CD4-positive, alpha-beta memory T cell (primary cell): ENCODE results near the gene SIGLEC11. TPM values are rescaled to one million over a fixed set of nuclear protein-coding genes. Genes with fewer than 3 reads are reported as not detected.

Source experiments
- CTCF ChIA-PET: fragments of 350-600 bp; sonication (Branson Sonifier 250); formaldehyde crosslinking; loops from one replicate; lab custom pipeline; 2021; ENCODE audit warnings: inconsistent platforms; ENCODE audit not compliant: partially characterized antibody; lab: Charles Lee
- POLR2A ChIA-PET: fragments of 350-600 bp; sonication (Branson Sonifier 250); formaldehyde crosslinking; loops from one replicate; lab custom pipeline; 2021; ENCODE audit not compliant: partially characterized antibody; lab: Charles Lee
- DNase-seq, 5 donors: peaks; one replicate each; pipeline versions ENCODE4 v3.0.0 to v3.0.0-alpha.2; 2020 to 2022; ENCODE audit warnings: mixed read lengths in 1 of 5
- H3K27ac ChIP-seq: one replicate; pipeline ENCODE4 v1.7.0; 2013; ENCODE audit warnings: low read depth, low read length
- H3K27me3 ChIP-seq: 2 replicates; pipeline ENCODE4 v1.7.0; 2013; ENCODE audit warnings: mild to moderate bottlenecking, low read length, moderate library complexity; ENCODE audit not compliant: insufficient read depth
- H3K36me3 ChIP-seq: 2 replicates; pipeline ENCODE4 v1.7.0; 2013; ENCODE audit warnings: mild to moderate bottlenecking, low read length, moderate library complexity; ENCODE audit not compliant: insufficient read depth
- H3K4me1 ChIP-seq: 2 replicates; pipeline ENCODE4 v1.7.0; 2013; ENCODE audit warnings: mild to moderate bottlenecking, low read length, moderate library complexity; ENCODE audit not compliant: insufficient read depth
- H3K4me3 ChIP-seq, 2 donors: one replicate each; pipeline ENCODE4 v1.7.0; 2013; ENCODE audit warnings: low read length in 2 of 2, mild to moderate bottlenecking in 1 of 2
- H3K9me3 ChIP-seq, 2 donors: one replicate each; pipeline ENCODE4 v1.7.0; 2013; ENCODE audit warnings: low read length in 2 of 2, control low read depth in 1 of 2; ENCODE audit not compliant: control insufficient read depth in 1 of 2
- H3K27ac Mint-ChIP-seq, 7 donors: one replicate each; pipeline ENCODE4 v1.8.0; 2020 to 2021; ENCODE audit warnings: mixed read lengths in 7 of 7, mild to moderate bottlenecking in 6 of 7, inconsistent platforms in 3 of 7, moderate library complexity in 3 of 7
- H3K27me3 Mint-ChIP-seq, 2 donors: one replicate each; pipeline ENCODE4 v1.8.0; 2020 to 2021; ENCODE audit warnings: mixed read lengths in 2 of 2
- H3K36me3 Mint-ChIP-seq, 2 donors: one replicate each; pipeline ENCODE4 v1.8.0; 2020 to 2021; ENCODE audit warnings: mixed read lengths in 2 of 2, inconsistent platforms in 1 of 2, mild to moderate bottlenecking in 1 of 2
- H3K4me1 Mint-ChIP-seq, 4 donors: one replicate each; pipeline ENCODE4 v1.8.0; 2020 to 2021; ENCODE audit warnings: mixed read lengths in 4 of 4, mild to moderate bottlenecking in 1 of 4
- H3K4me3 Mint-ChIP-seq, 8 donors: one replicate each; pipeline ENCODE4 v1.8.0; 2020 to 2021; ENCODE audit warnings: mixed read lengths in 8 of 8, mild to moderate bottlenecking in 7 of 8, moderate library complexity in 6 of 8, inconsistent platforms in 3 of 8
- H3K9me3 Mint-ChIP-seq, 8 donors: one replicate each; pipeline ENCODE4 v1.8.0; 2020 to 2021; ENCODE audit warnings: mixed read lengths in 8 of 8, mild to moderate bottlenecking in 5 of 8, inconsistent platforms in 3 of 8, moderate library complexity in 1 of 8
- intact Hi-C: fragments of 100-400 bp; cut with micrococcal nuclease; formaldehyde crosslinking; loops from one replicate; pipeline ENCODE4 v1.15.1; 2023
- polyA plus RNA-seq, 2 donors: library from polyadenylated mRNA; unstranded; fragments of 300-500 nt; fragmentation: Illumina TruSeq; gene quantifications; one replicate each; pipeline ENCODE4 v1.2.3, GENCODE V29; 2021
- total RNA-seq, 2 experiments: library from RNA; stranded (reverse); gene quantifications; one replicate each; pipeline ENCODE4 v1.2.3, GENCODE V29; 2021

Gene SIGLEC11
- total and polyA plus RNA-seq, 4 experiments from 2014 or later: not detected

- H3K4me1 Mint-ChIP-seq: peaks cover 0 to 3% (median 2%) of the 10 kb centered on the region in 4 donors
- H3K36me3 Mint-ChIP-seq: peaks cover 49 to 78% of the 10 kb centered on the region in 2 donors
- H3K9me3 Mint-ChIP-seq: no peaks in the 10 kb centered on the region
- no peak overlapping the region for H3K4me3 Mint-ChIP-seq
- DNase-seq: peak in 3 of 5 donors; percentile 6 to 17 (median 13)
- H3K27ac Mint-ChIP-seq: peak overlapping the region in 1 of 7 donors; percentile 80
- intact Hi-C loops: no loop called here
- Histone ChIP-seq H3K27ac (no peak overlapping the region), H3K4me1 (no peaks in the 10 kb centered on the region), H3K4me3 (no peak overlapping the region), H3K27me3 (no peaks in the 10 kb centered on the region), H3K36me3 (peaks cover 76% of the 10 kb centered on the region), H3K9me3 (no peaks in the 10 kb centered on the region)
- ChIA-PET POLR2A (no interaction called here), CTCF (interaction anchor here (1.3 kb wide), 1 partner anchor 60 kb away, joined by 4 read pairs; no protein-coding TSS in a partner anchor)
- no peaks in the 10 kb centered on the region for H3K27me3 Mint-ChIP-seq
Measured at GRCh38 chr19:49997709-49998108, 36.7 kb upstream of the SIGLEC11 start.

- Histone ChIP-seq H3K4me1 (no peaks in the 10 kb centered on the region), H3K4me3 (no peak overlapping the region), H3K27me3 (no peaks in the 10 kb centered on the region), H3K27ac (no peak overlapping the region), H3K36me3 (peaks cover 65% of the 10 kb centered on the region), H3K9me3 (no peaks in the 10 kb centered on the region)
- Mint-ChIP-seq H3K27me3 (no peaks in the 10 kb centered on the region), H3K4me1 (peaks cover 0 to 10% (median 4%) of the 10 kb centered on the region in 4 donors), H3K36me3 (peaks cover 43 to 76% of the 10 kb centered on the region in 2 donors), H3K4me3 (no peak overlapping the region), H3K27ac (peak overlapping the region in 2 of 7 donors; percentile 22 to 30), H3K9me3 (peaks cover 0 to 2% (median 0%) of the 10 kb centered on the region in 8 donors)
- ChIA-PET POLR2A (no interaction called here), CTCF (interaction anchor here (6.1 kb wide), 1 partner anchor 51 kb away, joined by 37 read pairs; no protein-coding TSS in a partner anchor)
- no peak for DNase-seq
- intact Hi-C loops: no loop called here
Measured at GRCh38 chr19:49988433-49988832, 27.5 kb upstream of the SIGLEC11 start.

GRCh38 chr19:49988007-49988406 is 27.0 kb upstream of the SIGLEC11 start:
- H3K4me3 ChIP-seq: no peak overlapping the region
- Mint-ChIP-seq H3K4me1 (peaks cover 0 to 10% (median 4%) of the 10 kb centered on the region in 4 donors), H3K9me3 (peaks cover 0 to 2% (median 0%) of the 10 kb centered on the region in 8 donors), H3K36me3 (peaks cover 43 to 72% of the 10 kb centered on the region in 2 donors), H3K4me3 (no peak overlapping the region), H3K27me3 (no peaks in the 10 kb centered on the region), H3K27ac (peak overlapping the region in 1 of 7 donors; percentile 22)
- no peak for DNase-seq
- intact Hi-C loops: no loop called here
- no peaks in the 10 kb centered on the region for H3K4me1 ChIP-seq
- H3K27ac ChIP-seq: no peak overlapping the region
- CTCF ChIA-PET: interaction anchor here (6.1 kb wide), 1 partner anchor 51 kb away, joined by 37 read pairs; no protein-coding TSS in a partner anchor
- POLR2A ChIA-PET: interaction anchor here (0.9 kb wide), 1 partner anchor 37 kb away, joined by 4 read pairs; the partner anchor contains the start of genes VRK3 and ZNF473
- no peaks in the 10 kb centered on the region for H3K9me3 ChIP-seq
- peaks cover 65% of the 10 kb centered on the region for H3K36me3 ChIP-seq
- no peaks in the 10 kb centered on the region for H3K27me3 ChIP-seq

- CTCF ChIA-PET: interaction anchor here (2.3 to 6.1 kb wide), 2 partner anchors 8 to 50 kb away, joined by 7 to 37 read pairs; no protein-coding TSS in a partner anchor
- DNase-seq: peak; percentile 81 to 89 (median 84)
- Mint-ChIP-seq H3K4me3 (peak overlapping the region in 3 of 8 donors; percentile 12 to 48 (median 22)), H3K27me3 (no peaks in the 10 kb centered on the region), H3K4me1 (peaks cover 0 to 10% (median 6%) of the 10 kb centered on the region in 4 donors), H3K36me3 (peaks cover 37 to 65% of the 10 kb centered on the region in 2 donors), H3K9me3 (peaks cover 0 to 2% (median 0%) of the 10 kb centered on the region in 8 donors), H3K27ac (peak overlapping the region in 4 of 7 donors; percentile 62 to 91 (median 73))
- no peaks in the 10 kb centered on the region for H3K4me1 ChIP-seq
- H3K27ac ChIP-seq: no peak overlapping the region
- POLR2A ChIA-PET: interaction anchor here (0.9 to 1.0 kb wide), 2 partner anchors 38 to 92 kb away, joined by 3 to 4 read pairs; partner anchors contain the start of genes VRK3 and ZNF473
- intact Hi-C loops: no loop called here
- H3K27me3 ChIP-seq: no peaks in the 10 kb centered on the region
- H3K4me3 ChIP-seq: no peak overlapping the region
- no peaks in the 10 kb centered on the region for H3K9me3 ChIP-seq
- peaks cover 57% of the 10 kb centered on the region for H3K36me3 ChIP-seq
Measured at GRCh38 chr19:49987159-49987698, 26.3 kb upstream of the SIGLEC11 start.

GRCh38 chr19:49986354-49986753 is 25.4 kb upstream of the SIGLEC11 start:
- Histone ChIP-seq H3K27me3 (no peaks in the 10 kb centered on the region), H3K4me3 (no peak overlapping the region), H3K36me3 (peaks cover 48% of the 10 kb centered on the region), H3K4me1 (no peaks in the 10 kb centered on the region), H3K27ac (no peak overlapping the region), H3K9me3 (no peaks in the 10 kb centered on the region)
- H3K27me3 Mint-ChIP-seq: no peaks in the 10 kb centered on the region
- peaks cover 0 to 10% (median 6%) of the 10 kb centered on the region in 4 donors for H3K4me1 Mint-ChIP-seq
- peaks cover 41 to 64% of the 10 kb centered on the region in 2 donors for H3K36me3 Mint-ChIP-seq
- ChIA-PET CTCF (interaction anchor here (2.3 to 6.1 kb wide), 2 partner anchors 9 to 49 kb away, joined by 7 to 37 read pairs; no protein-coding TSS in a partner anchor), POLR2A (interaction anchor here (1.0 kb wide), 1 partner anchor 92 kb away, joined by 3 read pairs; no protein-coding TSS in a partner anchor)
- H3K4me3 Mint-ChIP-seq: no peak overlapping the region
- H3K9me3 Mint-ChIP-seq: peaks cover 0 to 2% (median 0%) of the 10 kb centered on the region in 8 donors
- no peak overlapping the region for H3K27ac Mint-ChIP-seq
- intact Hi-C loops: no loop called here
- DNase-seq: no peak

- CTCF ChIA-PET: interaction anchor here (0.8 to 6.1 kb wide), 4 partner anchors 9 to 49 kb away, joined by 3 to 37 read pairs (median 5); no protein-coding TSS in a partner anchor
- no peak for DNase-seq
- Mint-ChIP-seq H3K36me3 (peaks cover 36 to 64% of the 10 kb centered on the region in 2 donors), H3K4me3 (no peak overlapping the region), H3K9me3 (peaks cover 0 to 2% (median 0%) of the 10 kb centered on the region in 8 donors), H3K27me3 (no peaks in the 10 kb centered on the region), H3K27ac (no peak overlapping the region), H3K4me1 (peaks cover 0 to 10% (median 6%) of the 10 kb centered on the region in 4 donors)
- no peak overlapping the region for H3K4me3 ChIP-seq
- no peaks in the 10 kb centered on the region for H3K4me1 ChIP-seq
- H3K27me3 ChIP-seq: no peaks in the 10 kb centered on the region
- H3K27ac ChIP-seq: no peak overlapping the region
- intact Hi-C loops: no loop called here
- H3K36me3 ChIP-seq: peaks cover 43% of the 10 kb centered on the region
- POLR2A ChIA-PET: interaction anchor here (1.0 kb wide), 1 partner anchor 91 kb away, joined by 3 read pairs; no protein-coding TSS in a partner anchor
- no peaks in the 10 kb centered on the region for H3K9me3 ChIP-seq
Measured at GRCh38 chr19:49985871-49986270, 24.9 kb upstream of the SIGLEC11 start.

- Histone ChIP-seq H3K4me3 (no peak overlapping the region), H3K27me3 (no peaks in the 10 kb centered on the region), H3K27ac (no peak overlapping the region), H3K4me1 (no peaks in the 10 kb centered on the region), H3K9me3 (no peaks in the 10 kb centered on the region), H3K36me3 (peaks cover 35% of the 10 kb centered on the region)
- ChIA-PET POLR2A (no interaction called here), CTCF (interaction anchor here (1.0 to 6.1 kb wide), 4 partner anchors 9 to 47 kb away, joined by 3 to 37 read pairs (median 7); no protein-coding TSS in a partner anchor)
- intact Hi-C loops: no loop called here
- H3K27me3 Mint-ChIP-seq: no peaks in the 10 kb centered on the region
- H3K4me1 Mint-ChIP-seq: peaks cover 0 to 10% (median 6%) of the 10 kb centered on the region in 4 donors
- H3K36me3 Mint-ChIP-seq: peaks cover 39 to 58% of the 10 kb centered on the region in 2 donors
- DNase-seq: no peak
- H3K27ac Mint-ChIP-seq: no peak overlapping the region
- peaks cover 0 to 2% (median 0%) of the 10 kb centered on the region in 8 donors for H3K9me3 Mint-ChIP-seq
- H3K4me3 Mint-ChIP-seq: no peak overlapping the region
Measured at GRCh38 chr19:49984491-49984890, 23.5 kb upstream of the SIGLEC11 start.
